GM10266 (cell line): ENCODE data around the gene SH3BP5.

ENCODE experiments used
- DNase-seq: peaks from one replicate; pipeline ENCODE4 v3.0.0; 2012; ENCODE audit errors: extremely low spot score
- TF ChIP-seq, protein P1 (sequence below): IDR thresholded peaks from 2 replicates; pipeline ENCODE4 v1.5.1; 2012; ENCODE audit warnings: mild to moderate bottlenecking, low read depth; ENCODE audit not compliant: control insufficient read depth, insufficient read depth; ENCODE audit errors: missing control alignments

The SH3BP5 gene

DNA sequence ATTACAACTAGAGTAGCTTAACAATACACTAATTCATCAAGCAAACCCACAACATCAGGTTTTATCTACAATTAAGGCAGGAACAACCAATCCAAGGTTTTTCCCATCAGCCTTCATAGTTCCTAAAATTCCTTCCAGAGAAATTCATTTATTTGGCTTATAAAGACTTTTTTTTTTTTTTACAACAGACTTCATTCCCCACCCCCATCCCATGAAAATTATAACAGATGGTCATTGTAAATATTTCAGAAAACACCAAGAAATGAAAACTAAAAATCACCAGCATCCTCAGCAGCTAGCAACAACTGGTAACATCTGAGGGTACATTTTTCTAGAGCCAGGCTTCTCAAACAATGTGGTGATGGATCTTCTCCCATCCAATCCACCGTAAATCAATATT lies 11.0 kb downstream of the SH3BP5 start:
- DNase-seq = no peak
- TF ChIP-seq, protein P1, sequence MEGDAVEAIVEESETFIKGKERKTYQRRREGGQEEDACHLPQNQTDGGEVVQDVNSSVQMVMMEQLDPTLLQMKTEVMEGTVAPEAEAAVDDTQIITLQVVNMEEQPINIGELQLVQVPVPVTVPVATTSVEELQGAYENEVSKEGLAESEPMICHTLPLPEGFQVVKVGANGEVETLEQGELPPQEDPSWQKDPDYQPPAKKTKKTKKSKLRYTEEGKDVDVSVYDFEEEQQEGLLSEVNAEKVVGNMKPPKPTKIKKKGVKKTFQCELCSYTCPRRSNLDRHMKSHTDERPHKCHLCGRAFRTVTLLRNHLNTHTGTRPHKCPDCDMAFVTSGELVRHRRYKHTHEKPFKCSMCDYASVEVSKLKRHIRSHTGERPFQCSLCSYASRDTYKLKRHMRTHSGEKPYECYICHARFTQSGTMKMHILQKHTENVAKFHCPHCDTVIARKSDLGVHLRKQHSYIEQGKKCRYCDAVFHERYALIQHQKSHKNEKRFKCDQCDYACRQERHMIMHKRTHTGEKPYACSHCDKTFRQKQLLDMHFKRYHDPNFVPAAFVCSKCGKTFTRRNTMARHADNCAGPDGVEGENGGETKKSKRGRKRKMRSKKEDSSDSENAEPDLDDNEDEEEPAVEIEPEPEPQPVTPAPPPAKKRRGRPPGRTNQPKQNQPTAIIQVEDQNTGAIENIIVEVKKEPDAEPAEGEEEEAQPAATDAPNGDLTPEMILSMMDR = no peak

DNA sequence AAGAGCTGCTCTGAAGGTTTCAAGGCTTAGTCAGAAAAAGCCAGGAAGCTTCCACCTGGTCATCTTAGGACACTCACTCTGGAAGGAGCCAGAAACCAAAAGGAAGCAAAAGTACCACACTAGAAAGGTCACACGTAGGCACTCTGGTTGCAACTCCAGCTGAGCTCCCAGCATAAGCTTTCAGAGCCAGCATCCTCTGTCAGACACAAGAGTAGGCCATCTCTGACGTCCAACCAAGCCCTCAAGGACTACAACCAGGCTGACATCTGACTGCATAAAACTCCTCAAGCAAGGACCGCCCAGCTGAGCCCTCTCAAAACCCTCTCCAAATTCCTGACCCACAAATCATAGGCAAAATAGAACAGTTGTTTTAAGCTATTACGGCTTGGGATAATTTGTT lies 12.8 kb downstream of the SH3BP5 start:
- DNase-seq = no peak
- TF ChIP-seq, protein P1 = no peak

DNA sequence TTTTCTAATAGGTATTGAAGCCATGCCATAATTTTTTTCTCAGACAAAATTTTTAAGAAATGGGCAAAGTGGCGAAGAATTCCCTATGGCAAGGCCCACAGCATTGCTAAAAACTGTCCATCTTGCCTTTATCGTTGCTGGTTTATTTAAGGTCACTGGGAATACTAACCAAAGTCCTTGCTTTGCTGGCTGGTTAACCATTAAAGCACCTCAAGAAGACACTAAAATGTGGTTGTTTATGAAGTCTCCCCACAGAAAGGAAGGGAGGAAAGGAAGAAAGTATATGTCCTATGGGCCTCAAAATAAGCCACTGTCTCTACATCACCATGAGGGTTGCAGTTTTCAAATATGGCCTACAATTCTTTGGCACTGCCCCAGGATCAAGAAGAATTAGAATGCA lies 13.2 kb downstream of the SH3BP5 start:
- TF ChIP-seq, protein P1 = no peak
- DNase-seq = no peak

DNA sequence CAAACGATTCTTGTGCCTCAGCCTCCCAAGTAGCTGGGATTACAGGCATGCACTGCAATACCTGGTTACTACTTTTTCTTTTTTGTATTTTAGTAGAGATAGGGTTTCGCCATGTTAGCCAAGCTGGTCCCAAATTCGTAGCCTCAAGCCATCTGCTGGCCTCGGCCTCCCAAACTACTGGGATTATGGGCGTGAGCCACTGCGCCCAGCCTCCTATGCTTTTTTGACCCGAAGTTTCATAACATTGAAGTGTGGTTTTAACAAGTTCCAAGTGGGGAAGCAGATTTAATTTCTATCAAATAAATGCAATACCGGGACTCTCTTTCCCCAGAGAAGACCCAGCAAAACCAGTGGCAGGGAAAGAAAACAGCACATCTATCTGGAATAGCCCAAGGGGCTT lies 13.7 kb downstream of the SH3BP5 start:
- TF ChIP-seq, protein P1 = no peak
- DNase-seq = no peak

DNA sequence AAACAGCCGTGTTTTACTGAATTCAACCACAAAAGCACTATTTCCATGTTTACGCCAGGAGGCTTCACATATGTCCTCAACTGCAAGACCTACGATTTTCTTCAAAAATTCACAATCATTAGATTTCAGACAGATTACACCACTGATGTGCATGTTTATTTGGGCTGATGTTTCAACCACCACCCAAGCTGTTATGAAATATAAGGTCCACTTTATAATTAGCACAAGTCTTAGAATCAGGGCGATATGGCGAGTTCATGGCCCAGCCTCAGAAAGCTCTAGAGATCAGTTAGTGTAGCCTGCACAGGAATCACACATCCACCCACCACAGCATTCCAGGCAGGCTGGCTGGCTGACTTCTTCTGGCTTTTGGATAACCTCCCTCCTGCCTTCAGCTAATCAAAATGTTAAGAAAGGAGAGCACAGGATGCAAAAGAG lies 15.4 kb downstream of the SH3BP5 start:
- TF ChIP-seq, protein P1 = no peak
- DNase-seq = no peak

DNA sequence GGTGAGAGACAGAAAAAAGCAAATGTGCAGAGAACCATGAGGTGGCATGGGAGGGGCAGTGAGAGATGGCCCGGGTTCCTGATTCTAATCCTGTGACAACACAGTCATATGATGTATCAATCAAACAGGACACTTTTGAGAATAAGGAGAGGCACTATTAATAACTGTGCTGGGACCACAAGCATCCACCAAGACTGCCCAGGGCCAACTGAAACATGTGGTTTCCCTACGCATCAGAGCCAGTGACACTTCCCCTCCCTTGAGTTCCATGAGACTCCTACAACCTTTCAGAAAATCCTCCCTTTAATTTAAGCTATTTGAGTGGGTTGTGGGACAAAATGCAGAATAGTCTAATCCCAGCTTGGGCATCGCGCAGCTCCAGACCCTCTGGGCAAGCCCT lies 17.4 kb downstream of the SH3BP5 start:
- TF ChIP-seq, protein P1 = no peak
- DNase-seq = no peak

DNA sequence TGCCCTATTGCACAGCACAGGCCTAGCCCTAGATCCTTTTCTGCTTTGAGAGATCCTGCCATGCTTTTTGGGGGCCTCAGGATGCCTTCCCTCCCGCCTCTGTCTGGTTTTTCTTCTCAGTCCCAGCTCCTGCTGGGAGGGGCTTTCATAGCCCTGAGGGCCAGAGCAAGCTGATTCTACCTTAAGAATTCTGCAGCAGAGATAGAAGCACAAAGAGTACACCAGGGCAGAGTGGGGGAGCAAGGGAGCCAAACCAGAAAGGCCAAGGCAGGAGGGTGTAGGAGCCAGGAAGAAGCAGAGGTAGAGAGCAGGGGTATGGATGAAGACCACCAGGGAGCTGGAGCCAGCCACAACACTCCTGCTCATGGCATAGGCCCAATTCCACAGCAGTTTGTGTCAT lies 18.1 kb downstream of the SH3BP5 start:
- TF ChIP-seq, protein P1 = no peak
- no peak for DNase-seq
